22Rv1 (cell line): Measurements from ENCODE around the gene SBNO2.

Experiments used
- H3K27ac ChIP-seq: fragments of 450-650 bp; 2 replicates; pipeline ENCODE4 v1.5.1; 2017
- ZFX ChIP-seq: fragments of 450-650 bp; IDR thresholded peaks from 2 replicates; pipeline ENCODE4 v1.6.1; 2017; ENCODE audit warnings: antibody characterized with exemption, borderline replicate concordance
- TF ChIP-seq, protein P1 (sequence below): fragments of 450-650 bp; IDR thresholded peaks from 2 replicates; pipeline ENCODE4 v1.5.1; 2017; ENCODE audit warnings: mild to moderate bottlenecking

Gene SBNO2

DNA sequence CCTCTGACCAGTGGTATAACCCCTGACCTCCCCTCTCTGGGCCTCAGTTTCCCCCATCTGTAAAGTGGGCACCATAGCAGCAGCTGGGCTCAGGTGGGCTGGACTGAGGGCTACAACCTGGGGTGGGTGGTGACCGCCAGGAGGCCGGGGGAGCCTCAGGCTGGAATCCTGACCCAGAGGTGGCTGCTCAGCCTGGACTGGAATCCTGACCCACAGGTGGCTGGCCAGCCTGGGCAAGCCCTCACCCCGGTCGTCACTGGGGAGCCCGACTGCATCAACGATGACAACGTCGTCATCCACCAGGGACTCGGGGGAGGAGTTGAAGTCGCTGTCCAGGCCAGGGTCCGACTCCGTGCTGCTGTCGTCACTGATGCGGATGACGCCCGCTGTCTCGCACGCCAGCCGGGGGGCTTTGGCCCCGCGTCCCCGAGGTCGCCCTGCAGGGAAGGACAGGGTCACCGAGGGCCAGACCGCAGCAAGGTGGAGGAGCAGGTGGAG lies 60.0 kb downstream of the SBNO2 start:
- peak overlapping the region; percentile 98 for H3K27ac ChIP-seq

DNA sequence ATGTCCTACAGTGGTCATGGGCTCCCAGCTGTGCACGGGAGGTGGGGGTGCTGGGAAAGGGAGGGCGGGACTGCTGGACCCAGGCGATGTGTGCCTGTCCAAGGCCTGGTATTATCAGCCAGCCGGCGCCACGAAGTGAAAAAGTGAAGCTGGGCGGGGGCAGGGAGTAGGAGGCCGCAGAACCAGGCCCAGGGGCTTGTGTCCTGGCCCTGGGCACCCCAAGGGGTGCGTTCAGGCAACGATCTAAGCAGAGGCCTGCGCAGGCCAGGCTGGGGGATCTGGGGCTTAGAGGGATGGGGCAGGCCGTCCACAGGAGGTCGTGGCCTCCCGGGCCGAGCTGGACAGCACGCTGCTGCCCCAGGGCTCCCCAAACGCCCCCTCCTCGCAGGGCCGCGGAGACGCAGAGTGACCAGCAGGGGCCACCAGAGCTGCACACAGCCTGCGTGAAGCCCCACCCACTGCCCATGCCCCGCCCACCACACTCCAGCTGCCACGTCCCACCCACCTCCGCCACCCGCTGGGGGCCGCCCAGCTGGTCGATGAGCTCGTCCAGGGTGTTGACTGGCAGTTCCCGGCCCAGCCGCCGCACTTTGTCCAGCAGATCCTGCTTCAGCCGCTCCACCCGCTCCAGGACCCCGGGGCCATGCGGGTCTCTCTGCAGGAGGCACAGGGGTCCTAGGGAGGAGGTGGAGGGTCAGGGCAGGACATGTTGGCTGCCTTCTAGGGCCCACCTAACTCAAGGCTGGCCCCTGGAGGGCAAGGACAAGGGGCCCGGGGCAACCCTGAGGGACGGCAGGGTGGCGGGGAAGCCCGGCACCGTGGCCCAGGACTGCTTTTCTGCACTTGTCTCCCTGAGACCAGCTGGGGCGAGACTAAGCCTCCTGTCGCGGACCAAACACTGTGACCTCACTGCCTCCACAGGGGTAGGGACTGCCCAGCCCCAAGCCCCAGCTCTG lies 60.8 kb downstream of the SBNO2 start:
- TF ChIP-seq, protein P1, sequence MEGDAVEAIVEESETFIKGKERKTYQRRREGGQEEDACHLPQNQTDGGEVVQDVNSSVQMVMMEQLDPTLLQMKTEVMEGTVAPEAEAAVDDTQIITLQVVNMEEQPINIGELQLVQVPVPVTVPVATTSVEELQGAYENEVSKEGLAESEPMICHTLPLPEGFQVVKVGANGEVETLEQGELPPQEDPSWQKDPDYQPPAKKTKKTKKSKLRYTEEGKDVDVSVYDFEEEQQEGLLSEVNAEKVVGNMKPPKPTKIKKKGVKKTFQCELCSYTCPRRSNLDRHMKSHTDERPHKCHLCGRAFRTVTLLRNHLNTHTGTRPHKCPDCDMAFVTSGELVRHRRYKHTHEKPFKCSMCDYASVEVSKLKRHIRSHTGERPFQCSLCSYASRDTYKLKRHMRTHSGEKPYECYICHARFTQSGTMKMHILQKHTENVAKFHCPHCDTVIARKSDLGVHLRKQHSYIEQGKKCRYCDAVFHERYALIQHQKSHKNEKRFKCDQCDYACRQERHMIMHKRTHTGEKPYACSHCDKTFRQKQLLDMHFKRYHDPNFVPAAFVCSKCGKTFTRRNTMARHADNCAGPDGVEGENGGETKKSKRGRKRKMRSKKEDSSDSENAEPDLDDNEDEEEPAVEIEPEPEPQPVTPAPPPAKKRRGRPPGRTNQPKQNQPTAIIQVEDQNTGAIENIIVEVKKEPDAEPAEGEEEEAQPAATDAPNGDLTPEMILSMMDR = peak; percentile 96
- no peak for TF ChIP-seq ZFX
- H3K27ac ChIP-seq = peak overlapping the region; percentile 98

More for the DNA sequence above, 60.0 kb downstream of the SBNO2 start:
- TF ChIP-seq ZFX = no peak
- TF ChIP-seq, protein P1 = no peak

- peak overlapping the region; percentile 98 for H3K27ac ChIP-seq
- TF ChIP-seq ZFX = no peak
- TF ChIP-seq, protein P1 = no peak
Observed at GRCh38 chr19:1112268-1113029, 61.6 kb downstream of the SBNO2 start.

DNA sequence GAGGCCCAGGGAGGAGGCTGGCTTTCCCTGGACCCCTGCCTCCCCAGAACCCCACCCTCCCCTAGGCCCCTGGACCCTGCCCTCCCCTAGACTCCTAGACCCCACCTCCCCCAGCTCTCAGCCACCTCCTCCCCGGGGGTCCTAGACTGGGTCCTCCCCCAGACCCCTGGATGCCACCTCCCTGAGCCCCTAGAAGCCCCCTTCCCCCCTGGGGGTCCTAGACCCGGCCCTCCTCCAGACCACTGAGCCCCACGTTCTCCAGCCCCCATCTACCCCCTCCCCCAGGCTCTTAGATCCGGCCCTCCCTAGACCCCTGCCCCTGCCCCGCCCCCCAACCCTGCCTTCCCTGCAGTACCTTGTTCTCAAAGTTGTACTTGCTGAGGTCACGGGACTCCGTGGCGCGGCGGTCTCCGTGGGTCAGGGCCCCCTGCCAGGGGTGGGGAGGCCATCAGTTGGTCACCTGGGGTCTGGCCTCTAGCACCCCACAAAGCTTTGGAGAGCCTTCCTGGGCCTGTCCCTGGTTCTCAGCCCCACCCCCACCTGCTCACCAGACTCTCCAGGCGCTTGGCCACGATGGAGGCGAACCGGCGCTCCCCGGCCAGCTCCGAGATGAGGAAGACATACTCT lies 62.3 kb downstream of the SBNO2 start:
- TF ChIP-seq, protein P1 = no peak
- TF ChIP-seq ZFX = no peak
- peak overlapping the region; percentile 98 for H3K27ac ChIP-seq

DNA sequence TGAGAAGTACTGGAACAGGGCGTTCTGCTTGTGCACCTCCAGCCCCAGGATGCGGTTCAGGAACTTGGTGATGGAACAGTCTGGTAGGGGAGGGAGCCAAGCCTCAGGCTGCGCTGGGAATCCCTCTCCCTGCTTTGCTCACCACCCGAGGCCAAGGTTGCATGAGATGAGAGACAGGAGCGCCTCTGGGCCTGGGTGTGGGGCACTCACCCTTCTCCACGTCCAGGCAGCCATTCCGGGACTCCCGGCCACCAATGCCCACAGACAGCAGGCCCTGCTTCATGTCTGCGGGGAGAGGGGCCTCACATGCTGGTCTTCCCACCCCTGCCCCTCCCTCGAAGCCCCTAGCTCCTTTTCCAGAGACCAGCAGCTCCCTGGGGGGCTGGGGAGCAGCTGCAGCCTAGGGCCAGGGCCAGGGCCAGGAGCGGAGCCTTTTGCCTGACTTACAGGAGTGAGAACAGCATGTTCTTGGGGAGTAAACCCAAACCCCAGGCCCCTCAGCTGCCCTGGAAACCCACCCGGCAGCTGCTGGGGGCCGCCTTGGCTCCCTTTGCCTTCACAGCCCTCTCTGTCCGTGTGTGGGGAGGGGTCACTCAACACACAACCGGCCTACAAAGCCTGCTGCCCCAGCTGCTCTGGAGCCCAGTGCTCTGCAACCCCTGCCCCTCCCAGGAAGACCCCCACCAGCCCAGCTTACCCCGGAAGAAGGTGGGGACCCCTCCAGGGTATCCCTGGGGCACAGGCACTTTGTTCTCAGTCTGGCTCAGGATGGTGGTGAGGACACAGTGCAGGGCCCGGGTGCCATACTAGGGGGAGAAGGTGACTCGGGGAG lies 63.0 kb downstream of the SBNO2 start:
- TF ChIP-seq, protein P1 = no peak
- TF ChIP-seq ZFX = no peak
- H3K27ac ChIP-seq = peak overlapping the region; percentile 98
